HG02943 (cell line): Measurements from ENCODE around the gene BEGAIN.

ENCODE experiments used
- ATAC-seq: cut with Tn5 transposase; IDR thresholded peaks from one replicate; pipeline ENCODE4 v1.9.1; 2021; ENCODE audit warnings: mild to moderate bottlenecking, low read depth, moderate library complexity; ENCODE audit not compliant: unreplicated experiment

BEGAIN gene

GRCh38 chr14:100616854-100617409 is 29.7 kb upstream of the BEGAIN start:
- no peak for ATAC-seq

- no peak for ATAC-seq
These were observed 28.8 kb upstream of the BEGAIN start for GRCh38 chr14:100615736-100616695.

GRCh38 chr14:100614803-100615202 is 27.6 kb upstream of the BEGAIN start:
- ATAC-seq: no peak

- ATAC-seq: no peak
These were observed 25.8 kb upstream of the BEGAIN start for GRCh38 chr14:100612986-100613385.

- no peak for ATAC-seq
These were observed 24.7 kb upstream of the BEGAIN start for GRCh38 chr14:100611811-100612480.

- no peak for ATAC-seq
These were observed 23.4 kb upstream of the BEGAIN start for GRCh38 chr14:100610511-100611217.

GRCh38 chr14:100609941-100610391 is 22.7 kb upstream of the BEGAIN start:
- no peak for ATAC-seq

GRCh38 chr14:100609331-100609870 is 22.2 kb upstream of the BEGAIN start:
- no peak for ATAC-seq

GRCh38 chr14:100608586-100609330 is 21.5 kb upstream of the BEGAIN start:
- no peak for ATAC-seq

GRCh38 chr14:100608064-100608463 is 20.8 kb upstream of the BEGAIN start:
- ATAC-seq: no peak

- ATAC-seq: no peak
These were observed 20.4 kb upstream of the BEGAIN start for GRCh38 chr14:100607611-100607956.

GRCh38 chr14:100606687-100607610 is 19.7 kb upstream of the BEGAIN start:
- no peak for ATAC-seq

- no peak for ATAC-seq
These were observed 18.8 kb upstream of the BEGAIN start for GRCh38 chr14:100605706-100606686.

- no peak for ATAC-seq
These were observed 18.0 kb upstream of the BEGAIN start for GRCh38 chr14:100605230-100605629.

- ATAC-seq: no peak
These were observed 17.5 kb upstream of the BEGAIN start for GRCh38 chr14:100604709-100605108.

GRCh38 chr14:100604121-100604501 is 16.9 kb upstream of the BEGAIN start:
- ATAC-seq: no peak

GRCh38 chr14:100603341-100604120 is 16.3 kb upstream of the BEGAIN start:
- no peak for ATAC-seq
